Mesodermal cell (in vitro differentiated cells): ENCODE data around the gene ALDH16A1.

Source experiments
- H3K27ac ChIP-seq: 2 replicates; pipeline ENCODE4 v1.7.0; 2013; ENCODE audit warnings: mild to moderate bottlenecking, low read depth, low read length, moderate library complexity; ENCODE audit not compliant: severe bottlenecking
- H3K36me3 ChIP-seq: 2 replicates; pipeline ENCODE4 v1.7.1; 2013; ENCODE audit warnings: mild to moderate bottlenecking, low read length, moderate library complexity; ENCODE audit not compliant: control insufficient read depth, insufficient read depth
- H3K4me1 ChIP-seq: one replicate; pipeline ENCODE4 v1.7.1; 2013; ENCODE audit warnings: mild to moderate bottlenecking, low read length; ENCODE audit not compliant: insufficient read depth, control insufficient read depth, poor library complexity, severe bottlenecking
- H3K4me3 ChIP-seq: 2 replicates; pipeline ENCODE4 v1.7.0; 2013; ENCODE audit warnings: low read length, control low read depth, mild to moderate bottlenecking; ENCODE audit not compliant: insufficient read depth, poor library complexity, severe bottlenecking; ENCODE audit errors: extremely low read depth
- H3K9me3 ChIP-seq: 2 replicates; pipeline ENCODE4 v1.7.1; 2013; ENCODE audit warnings: mild to moderate bottlenecking, low read length, moderate library complexity; ENCODE audit not compliant: control insufficient read depth
- WGBS, 2 experiments: methylation state at CpG; one replicate each; pipeline ENCODE4 v1.1.5; 2013; ENCODE audit warnings: missing lambda C conversion rate in 2 of 2; ENCODE audit not compliant: insufficient coverage in 2 of 2; 5-methylcytosine and 5-hydroxymethylcytosine counted together

The ALDH16A1 gene

DNA sequence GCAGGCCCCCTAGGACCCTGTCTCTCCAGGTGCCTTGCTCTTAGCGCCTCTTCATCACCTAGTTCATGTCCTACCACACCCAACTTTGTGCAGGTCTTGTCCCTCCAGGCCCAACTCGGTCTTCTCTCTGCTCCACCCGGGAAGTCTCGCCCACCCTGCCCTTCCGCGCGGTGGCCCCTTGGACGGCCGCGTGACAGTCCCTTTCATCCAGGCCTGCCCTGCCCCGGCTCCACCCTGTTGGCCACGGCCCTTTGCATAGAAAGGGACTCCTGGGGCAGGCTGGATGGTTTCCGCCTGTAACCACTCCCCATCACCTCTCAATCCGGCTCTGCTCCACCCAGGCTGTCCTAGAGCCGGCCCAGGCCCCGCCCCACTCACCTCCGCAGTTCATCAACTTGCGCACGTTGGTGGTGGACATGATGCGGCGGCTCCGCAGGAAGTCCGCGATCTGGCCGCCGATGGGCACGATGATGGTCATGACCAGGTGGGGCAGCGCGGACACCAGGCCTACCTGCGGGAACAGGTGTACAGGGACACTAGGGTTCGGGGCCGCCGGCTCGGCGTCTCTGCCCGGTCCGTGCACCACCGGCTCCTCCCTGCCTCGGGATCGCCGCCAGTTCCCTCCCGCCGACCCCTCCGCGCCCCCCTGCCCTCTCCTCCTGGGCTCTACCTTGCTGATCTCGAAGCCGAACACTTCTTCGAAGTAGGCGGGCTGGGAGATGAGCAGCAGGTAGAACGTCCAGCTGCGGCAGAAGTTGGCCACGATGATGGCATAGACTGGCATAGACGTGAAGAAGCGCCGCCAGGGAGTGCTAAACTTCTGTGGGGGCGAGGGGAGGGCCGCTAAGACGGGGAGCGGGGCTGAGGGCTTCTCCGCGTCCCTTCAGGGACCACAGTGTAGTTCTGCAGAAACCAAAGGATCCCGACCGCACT, 20.6 kb upstream of the ALDH16A1 start:
- no peaks in the 10 kb centered on the region for H3K36me3 ChIP-seq
- H3K27ac ChIP-seq = no peak overlapping the region
- no peaks in the 10 kb centered on the region for H3K9me3 ChIP-seq
- H3K4me1 ChIP-seq = peaks cover 10% of the 10 kb centered on the region
- no peak overlapping the region for H3K4me3 ChIP-seq
- WGBS, 2 experiments = 19 to 21% methylated on average over 45 to 55 of the region's 63 CpGs

DNA sequence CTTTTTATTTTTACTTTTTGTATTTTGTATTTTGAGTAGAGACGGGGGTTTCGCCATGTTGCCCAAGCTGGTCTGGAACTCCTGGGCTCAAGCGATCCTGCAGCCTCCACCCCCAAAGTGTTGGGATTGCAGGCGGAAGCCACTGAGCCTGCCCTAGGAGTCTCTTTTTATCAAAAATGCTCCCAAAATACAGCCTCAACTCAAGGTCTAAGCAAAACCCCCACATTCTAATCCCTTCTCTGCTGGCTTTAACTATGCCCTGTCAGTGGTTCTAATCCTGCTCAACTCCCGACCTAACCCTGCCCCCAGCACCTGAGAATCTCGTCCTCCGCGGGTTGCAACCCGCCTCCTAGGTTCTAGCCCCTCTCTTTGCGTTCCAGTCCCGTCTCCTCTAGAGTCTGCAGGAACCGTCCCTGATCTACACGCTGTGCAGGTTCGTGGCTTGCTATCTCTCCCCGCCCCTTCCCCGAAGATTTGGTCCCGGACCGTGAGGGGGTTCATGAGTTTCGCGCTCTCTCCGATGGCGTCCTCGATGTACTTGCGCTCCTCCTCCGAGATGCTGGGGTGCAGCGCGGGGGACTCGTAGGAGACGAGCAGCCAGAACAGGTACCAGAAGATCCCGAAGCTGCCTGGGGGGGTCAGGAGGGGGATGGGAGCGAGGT, 19.7 kb upstream of the ALDH16A1 start:
- Histone ChIP-seq H3K27ac (no peak overlapping the region), H3K4me3 (no peak overlapping the region), H3K9me3 (no peaks in the 10 kb centered on the region), H3K4me1 (peaks cover 4% of the 10 kb centered on the region), H3K36me3 (no peaks in the 10 kb centered on the region)
- 58 to 70% methylated on average over 27 to 31 of the region's 31 CpGs for WGBS, 2 experiments

DNA sequence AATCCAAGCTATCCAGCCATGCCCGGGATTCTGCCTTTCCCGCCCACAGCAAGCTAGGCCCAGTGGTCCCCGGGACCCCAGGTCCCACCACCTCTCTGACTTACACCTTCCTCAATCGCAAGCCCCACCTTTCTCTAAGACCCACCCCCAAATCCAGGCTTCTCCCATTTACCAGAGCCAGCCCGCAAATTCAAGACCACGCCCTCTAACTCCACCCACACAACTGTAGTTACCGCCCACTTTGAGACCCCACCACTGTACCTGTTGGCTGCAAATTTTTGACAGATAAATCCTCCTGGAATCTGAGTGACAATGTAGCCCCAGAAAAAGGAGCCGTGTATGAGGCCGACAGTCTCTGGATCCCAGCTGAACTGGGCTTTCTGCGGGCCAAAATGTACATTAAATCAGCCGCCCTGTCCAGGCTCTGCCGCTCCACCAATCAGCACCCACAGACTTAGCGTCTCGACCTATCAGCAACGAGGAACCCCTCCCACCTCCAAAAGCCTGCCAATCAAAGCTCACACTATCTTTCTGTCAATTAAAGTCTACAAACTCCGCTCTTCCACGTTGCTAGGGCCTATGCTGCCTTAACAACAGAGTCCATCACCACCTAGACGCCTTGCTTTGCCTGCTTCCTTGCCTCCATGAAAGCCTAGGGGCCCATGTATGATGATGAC, 18.0 kb upstream of the ALDH16A1 start:
- 89 to 90% methylated on average over 17 to 18 of the region's 18 CpGs for WGBS, 2 experiments
- no peak overlapping the region for H3K27ac ChIP-seq
- no peaks in the 10 kb centered on the region for H3K4me1 ChIP-seq
- no peak overlapping the region for H3K4me3 ChIP-seq
- no peaks in the 10 kb centered on the region for H3K36me3 ChIP-seq
- no peaks in the 10 kb centered on the region for H3K9me3 ChIP-seq

DNA sequence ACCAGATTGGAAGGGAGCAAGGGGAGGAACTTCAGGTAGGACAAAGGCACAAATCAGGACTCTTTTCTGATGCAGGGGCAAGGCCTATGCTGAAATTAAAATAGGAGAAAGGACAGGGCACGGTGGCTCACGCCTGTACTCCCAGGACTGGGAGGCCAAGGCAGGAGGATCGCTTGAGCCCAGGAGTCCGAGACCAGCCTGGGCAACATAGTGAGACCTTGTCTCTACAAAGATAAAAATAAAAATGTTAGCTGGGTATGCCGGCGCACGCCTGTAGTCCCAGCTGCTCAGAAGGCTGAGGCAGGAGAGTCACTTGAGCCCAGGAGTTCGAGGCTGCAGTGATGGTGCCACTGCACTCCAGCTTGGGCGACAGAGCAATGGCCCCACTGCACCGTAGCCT, 17.4 kb upstream of the ALDH16A1 start:
- Histone ChIP-seq H3K4me1 (no peaks in the 10 kb centered on the region), H3K4me3 (no peak overlapping the region), H3K9me3 (no peaks in the 10 kb centered on the region), H3K27ac (no peak overlapping the region), H3K36me3 (no peaks in the 10 kb centered on the region)
- 96% methylated on average over 9 to 10 of the region's 10 CpGs for WGBS, 2 experiments

DNA sequence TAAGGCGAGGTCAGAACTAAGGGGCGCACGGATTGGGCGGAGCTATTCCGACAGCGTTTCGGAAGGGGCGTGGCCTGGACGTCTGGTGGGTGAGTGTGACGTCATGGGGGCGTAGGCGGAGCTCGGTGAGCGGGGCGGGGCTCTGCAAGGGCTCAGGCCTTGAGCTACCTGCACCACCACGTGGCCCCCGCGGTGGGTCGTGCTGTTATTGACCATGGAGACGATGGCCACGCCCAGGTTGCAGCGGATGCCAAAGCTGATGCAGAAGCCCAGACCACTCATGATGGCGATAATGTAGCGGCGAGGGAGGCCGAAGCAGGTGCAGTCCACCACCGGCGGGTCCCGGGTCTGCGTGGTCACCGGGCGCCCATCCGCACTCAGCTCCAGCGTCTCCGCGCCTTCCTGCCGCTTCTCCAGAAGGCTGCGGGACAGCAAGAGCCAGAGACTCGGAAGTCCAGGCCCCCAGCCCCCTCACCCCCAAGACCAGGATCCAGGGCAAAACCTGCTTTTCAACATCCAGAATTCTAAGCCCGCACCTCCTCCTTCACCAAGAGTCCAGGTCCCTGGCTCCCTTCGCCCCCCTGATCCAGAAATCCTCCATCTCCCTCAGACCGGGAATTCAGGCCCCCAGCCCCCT, 16.5 kb upstream of the ALDH16A1 start:
- no peak overlapping the region for H3K4me3 ChIP-seq
- H3K27ac ChIP-seq = no peak overlapping the region
- WGBS, 2 experiments = 61% methylated on average over 35 to 42 of the region's 42 CpGs
- no peaks in the 10 kb centered on the region for H3K36me3 ChIP-seq
- no peaks in the 10 kb centered on the region for H3K9me3 ChIP-seq
- no peaks in the 10 kb centered on the region for H3K4me1 ChIP-seq

DNA sequence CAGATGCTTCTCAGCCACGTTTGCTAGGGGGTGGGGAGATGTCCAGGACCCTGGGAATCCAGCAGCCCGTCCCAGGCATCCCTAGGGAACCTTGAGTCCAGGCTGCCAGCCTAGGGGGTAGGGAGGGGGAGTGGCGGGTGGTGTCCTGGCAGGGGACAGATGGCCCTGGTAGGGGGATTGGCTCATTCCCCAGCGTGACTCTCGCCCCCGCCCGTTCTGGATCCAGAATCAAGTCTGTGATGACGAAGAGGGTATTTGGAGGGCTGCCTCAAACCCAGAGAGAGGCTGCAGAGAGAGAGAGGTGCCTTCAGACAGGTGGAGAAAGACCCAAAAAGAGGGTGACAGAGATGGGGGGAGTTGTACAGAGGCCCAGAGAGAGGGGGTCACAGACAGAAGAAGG, 15.8 kb upstream of the ALDH16A1 start:
- WGBS, 2 experiments = 30 to 33% methylated on average over 5 to 7 of the region's 8 CpGs
- Histone ChIP-seq H3K4me1 (no peaks in the 10 kb centered on the region), H3K27ac (no peak overlapping the region), H3K36me3 (no peaks in the 10 kb centered on the region), H3K4me3 (no peak overlapping the region), H3K9me3 (no peaks in the 10 kb centered on the region)

DNA sequence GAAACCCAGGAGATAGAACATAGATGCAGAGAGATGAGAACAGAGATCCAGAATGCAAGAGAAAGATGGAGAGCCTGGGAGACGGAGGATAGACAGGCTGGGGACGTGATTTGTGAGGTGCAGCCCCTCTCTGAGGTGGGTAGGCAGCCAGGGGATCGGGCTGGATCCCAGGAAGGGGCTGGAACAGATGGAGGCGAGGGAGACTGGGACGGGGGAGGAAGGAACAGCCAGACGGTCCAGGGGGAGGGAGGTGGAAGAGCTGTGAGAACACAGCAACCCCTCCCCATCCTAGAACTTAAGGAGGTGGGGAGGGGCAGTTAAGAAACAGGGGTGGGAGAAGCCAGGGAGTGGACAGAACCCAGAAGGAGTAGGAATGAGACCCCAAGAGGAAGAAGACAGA, 14.8 kb upstream of the ALDH16A1 start:
- Histone ChIP-seq H3K27ac (no peak overlapping the region), H3K4me1 (no peaks in the 10 kb centered on the region), H3K36me3 (no peaks in the 10 kb centered on the region), H3K4me3 (no peak overlapping the region), H3K9me3 (no peaks in the 10 kb centered on the region)
- WGBS, 2 experiments = 18 to 34% methylated on average over 3 of the region's 6 CpGs

DNA sequence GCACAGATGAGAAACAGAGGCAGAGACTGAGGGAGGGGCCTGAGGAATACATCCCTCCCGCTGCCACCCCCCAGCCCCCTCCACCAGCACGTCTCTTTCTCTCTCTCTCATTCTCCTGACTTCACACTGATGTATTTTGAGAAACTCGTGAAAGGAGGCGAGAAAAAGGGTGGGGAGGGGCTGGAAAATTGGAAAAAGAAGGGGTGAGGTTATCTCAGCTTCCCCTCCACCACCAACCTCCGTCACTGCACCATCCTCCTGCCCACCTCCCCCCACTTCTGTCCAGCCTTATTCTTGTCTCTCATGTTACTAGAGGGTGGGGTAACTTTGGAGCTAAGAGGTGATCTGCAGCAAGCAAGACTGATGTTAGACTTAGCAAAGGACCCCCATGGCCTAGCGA, 13.2 kb upstream of the ALDH16A1 start:
- no peak overlapping the region for H3K27ac ChIP-seq

DNA sequence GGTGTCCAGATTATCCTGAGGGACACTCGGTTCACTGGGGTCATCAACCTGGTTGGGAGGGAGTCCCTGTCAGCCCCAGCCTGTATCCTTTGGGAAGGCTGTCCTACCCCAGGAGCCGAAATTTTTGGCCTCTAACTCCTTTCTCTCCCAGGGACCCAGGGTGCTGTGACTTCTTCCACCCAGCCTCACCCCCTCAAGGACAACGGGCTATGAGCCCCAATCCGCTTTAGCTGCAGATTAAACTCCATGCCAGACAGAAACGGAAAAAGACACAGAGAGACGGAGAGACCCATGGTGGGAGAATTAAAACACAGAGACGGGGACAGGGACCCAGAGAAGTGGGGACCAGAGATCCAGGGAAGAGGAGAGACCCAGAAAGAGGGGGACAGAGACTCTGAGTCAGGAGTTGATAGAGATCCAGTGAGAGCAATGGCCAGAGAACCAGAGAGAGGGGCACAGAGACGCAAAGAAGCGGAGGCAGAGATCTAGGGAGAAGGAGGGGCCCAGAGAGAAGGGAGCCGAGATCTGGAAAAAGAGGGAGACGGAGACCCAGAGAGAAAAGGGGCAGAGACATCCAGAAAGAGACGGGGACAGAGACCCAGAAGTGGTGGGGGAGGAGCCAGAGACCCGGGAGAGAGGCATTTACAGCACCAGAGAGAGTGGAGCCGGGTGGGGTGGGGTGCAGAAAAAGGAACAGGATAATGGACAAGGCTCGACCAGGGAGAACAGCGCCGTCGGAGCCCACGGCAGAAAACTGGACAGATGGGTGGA, 12.4 kb upstream of the ALDH16A1 start:
- Histone ChIP-seq H3K4me1 (no peaks in the 10 kb centered on the region), H3K36me3 (no peaks in the 10 kb centered on the region), H3K4me3 (peak overlapping the region; percentile 8), H3K27ac (no peak overlapping the region), H3K9me3 (no peaks in the 10 kb centered on the region)
- 24 to 42% methylated on average over 13 to 14 of the region's 19 CpGs for WGBS, 2 experiments

More for the DNA sequence above, 13.2 kb upstream of the ALDH16A1 start:
- 82 to 86% methylated on average over 1 of the region's 6 CpGs for WGBS, 2 experiments
- Histone ChIP-seq H3K4me1 (no peaks in the 10 kb centered on the region), H3K9me3 (no peaks in the 10 kb centered on the region), H3K4me3 (no peak overlapping the region), H3K36me3 (no peaks in the 10 kb centered on the region)
